ENCODE measurements around the gene CAPN12.

- TF ChIP-seq POLR2AphosphoS5 (IDR thresholded peaks at IDR 0.05) (no peak), POLR2A (IDR thresholded peaks at IDR 0.05) (no peak), CTCF (IDR thresholded peaks at IDR 0.05 in 8 of 11, conservative IDR thresholded peaks at IDR 0.05 in 3 of 11) (no peak)
Observed at GRCh38 chr19:38780443-38780842, 36.2 kb upstream of the CAPN12 start.
